HG03432 (cell line): Measurements from ENCODE around the gene PDGFC.

Experiments used
- ATAC-seq: cut with Tn5 transposase; IDR thresholded peaks from one replicate; pipeline ENCODE4 v1.9.1; 2021; ENCODE audit warnings: mild to moderate bottlenecking, moderate library complexity; ENCODE audit not compliant: unreplicated experiment

The PDGFC gene

GRCh38 chr4:156756118-156756517 lies 215.5 kb downstream of the PDGFC start:
- no peak for ATAC-seq

GRCh38 chr4:156754832-156755570 lies 216.6 kb downstream of the PDGFC start:
- ATAC-seq: no peak

- no peak for ATAC-seq
Measured at GRCh38 chr4:156751486-156751885, 220.1 kb downstream of the PDGFC start.

- ATAC-seq: no peak
Measured at GRCh38 chr4:156749426-156750403, 221.9 kb downstream of the PDGFC start.

GRCh38 chr4:156746111-156746510 lies 225.5 kb downstream of the PDGFC start:
- ATAC-seq: no peak

GRCh38 chr4:156738766-156739165 lies 232.8 kb downstream of the PDGFC start:
- ATAC-seq: no peak

GRCh38 chr4:156734965-156735895 lies 236.4 kb downstream of the PDGFC start:
- no peak for ATAC-seq

GRCh38 chr4:156733582-156733981 lies 238.0 kb downstream of the PDGFC start:
- no peak for ATAC-seq

- no peak for ATAC-seq
Measured at GRCh38 chr4:156732634-156733033, 239.0 kb downstream of the PDGFC start.

- no peak for ATAC-seq
Measured at GRCh38 chr4:156729416-156729815, 242.2 kb downstream of the PDGFC start.

GRCh38 chr4:156725257-156725656 lies 246.3 kb downstream of the PDGFC start:
- no peak for ATAC-seq

- no peak for ATAC-seq
Measured at GRCh38 chr4:156723951-156724668, 247.5 kb downstream of the PDGFC start.

- ATAC-seq: no peak
Measured at GRCh38 chr4:156718226-156718625, 253.4 kb downstream of the PDGFC start.

GRCh38 chr4:156711193-156711590 lies 260.4 kb downstream of the PDGFC start:
- no peak for ATAC-seq
